Uterus (tissue), 4 donors: ENCODE data around the gene JMJD4. TPM values are rescaled to one million over a fixed set of nuclear protein-coding genes. Genes with fewer than 3 reads are reported as not detected.

Source experiments
- DNase-seq, 2 donors: peaks; one replicate each; pipeline ENCODE4 v3.0.0-alpha.2; 2019 to 2020
- H3K27ac ChIP-seq, 2 donors: fragments of 200-600 bp; sonication (generic); 1 replicate in 1 of 2; 2 replicates in 1 of 2; pipeline ENCODE4 v1.5.1; 2016 to 2018
- H3K27me3 ChIP-seq, 2 donors: fragments of 200-600 bp; sonication (generic); one replicate each; pipeline ENCODE4 v1.5.1; 2018 to 2019; ENCODE audit warnings: control low read depth in 1 of 2
- H3K36me3 ChIP-seq, 2 donors: fragments of 200-600 bp; sonication (generic); one replicate each; pipeline ENCODE4 v1.5.1; 2019; ENCODE audit warnings: control low read depth in 1 of 2
- H3K4me1 ChIP-seq, 2 donors: fragments of 200-600 bp; sonication (generic); one replicate each; pipeline ENCODE4 v1.5.1; 2018 to 2019; ENCODE audit warnings: control low read depth in 1 of 2
- H3K4me3 ChIP-seq, 2 donors: fragments of 200-600 bp; sonication (generic); 1 replicate in 1 of 2; 2 replicates in 1 of 2; pipeline ENCODE4 v1.5.1; 2018 to 2019; ENCODE audit warnings: mild to moderate bottlenecking in 1 of 2
- H3K9me3 ChIP-seq, 2 donors: fragments of 200-600 bp; sonication (generic); one replicate each; pipeline ENCODE4 v1.5.1; 2019; ENCODE audit warnings: control low read depth in 1 of 2
- CTCF ChIP-seq, 4 experiments: fragments of 200-600 bp in 2 of 4; fragments of 450-650 bp in 2 of 4; sonication (generic) in 2 of 4; IDR thresholded peaks; one replicate each; pipeline ENCODE4 v1.5.1; 2016 to 2019; ENCODE audit warnings: antibody characterized with exemption in 4 of 4, mild to moderate bottlenecking in 2 of 4, moderate library complexity in 1 of 4
- POLR2A ChIP-seq, 2 donors: fragments of 450-650 bp; IDR thresholded peaks; one replicate each; pipeline ENCODE4 v1.6.1; 2016; ENCODE audit warnings: antibody characterized with exemption in 2 of 2, mild to moderate bottlenecking in 1 of 2, moderate library complexity in 1 of 2
- intact Hi-C: fragments of 100-400 bp; cut with DNase I; formaldehyde crosslinking; loops from one replicate; pipeline ENCODE4 v1.15.1; 2023; ENCODE audit warnings: low total_unique reads
- total RNA-seq, 4 donors: library from RNA; depleted of rRNA in 3 of 4; stranded (reverse); fragments of >200 nt in 3 of 4; gene quantifications; one replicate each; pipeline versions ENCODE4 v1.1.0 to v1.2.4, GENCODE V29; 2014 to 2023
- donor health status: DM: yes; HTN: yes; CAD: no.

The JMJD4 gene
- total RNA-seq, 4 donors from 2014 or later, result 5.0 to 29.6 (median 15.7) TPM

GRCh38 chr1:227731696-227732585 lies 3.2 kb downstream of the JMJD4 start:
- peaks cover 10 to 19% of the 10 kb centered on the region in 2 donors for H3K4me1 ChIP-seq
- DNase-seq, result no peak
- no peak overlapping the region for H3K27ac ChIP-seq

GRCh38 chr1:227731241-227731677 lies 3.8 kb downstream of the JMJD4 start:
- Histone ChIP-seq H3K4me3 (no peak overlapping the region), H3K36me3 (no peaks in the 10 kb centered on the region), H3K27me3 (no peaks in the 10 kb centered on the region), H3K27ac (peak overlapping the region in 1 of 2 donors; percentile 13), H3K9me3 (no peaks in the 10 kb centered on the region), H3K4me1 (peaks cover 10 to 19% of the 10 kb centered on the region in 2 donors)
- no peak for TF ChIP-seq POLR2A (IDR thresholded peaks at IDR 0.05)
- no peak for TF ChIP-seq CTCF (IDR thresholded peaks at IDR 0.05)
- no peak for DNase-seq
- intact Hi-C loops, result no loop called here

More at GRCh38 chr1:227731696-227732585, 3.2 kb downstream of the JMJD4 start:
- Histone ChIP-seq H3K4me3 (no peak overlapping the region), H3K36me3 (no peaks in the 10 kb centered on the region), H3K27me3 (no peaks in the 10 kb centered on the region), H3K9me3 (no peaks in the 10 kb centered on the region)
- intact Hi-C loops, result no loop called here
- no peak for TF ChIP-seq POLR2A (IDR thresholded peaks at IDR 0.05)
- no peak for TF ChIP-seq CTCF (IDR thresholded peaks at IDR 0.05)

DNA sequence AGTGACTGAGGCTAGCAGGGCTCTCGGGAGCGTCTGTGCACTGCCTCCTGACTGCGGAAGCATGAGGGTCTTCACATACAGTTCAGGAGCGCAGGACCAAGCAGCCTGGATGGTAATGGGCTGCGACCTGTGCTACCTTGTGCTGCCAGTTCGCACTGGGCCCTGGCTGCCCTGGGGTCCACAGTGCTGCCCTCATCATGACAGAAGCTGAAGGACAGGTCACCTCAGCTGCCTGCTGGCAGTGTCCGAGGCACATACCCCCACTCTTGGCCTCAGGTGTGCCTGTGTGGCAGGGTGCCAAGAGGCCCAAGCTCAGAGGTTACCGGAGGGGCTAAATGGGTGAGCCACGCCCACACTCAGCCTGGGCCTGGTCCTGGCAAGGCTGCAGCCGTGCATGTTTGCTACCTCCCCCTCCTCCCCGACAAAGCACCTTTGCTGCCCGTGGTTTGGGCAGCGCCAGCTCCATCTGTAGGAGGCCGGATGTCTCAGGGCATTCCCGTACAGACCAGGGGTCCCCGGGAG lies 4.4 kb downstream of the JMJD4 start:
- Histone ChIP-seq H3K36me3 (no peaks in the 10 kb centered on the region), H3K27me3 (no peaks in the 10 kb centered on the region), H3K27ac (peak overlapping the region; percentile 4 to 13), H3K9me3 (no peaks in the 10 kb centered on the region), H3K4me3 (no peak overlapping the region), H3K4me1 (peaks cover 10 to 19% of the 10 kb centered on the region in 2 donors)
- intact Hi-C loops, result no loop called here
- TF ChIP-seq CTCF (IDR thresholded peaks at IDR 0.05) (no peak), POLR2A (IDR thresholded peaks at IDR 0.05) (no peak)
- DNase-seq, result no peak

DNA sequence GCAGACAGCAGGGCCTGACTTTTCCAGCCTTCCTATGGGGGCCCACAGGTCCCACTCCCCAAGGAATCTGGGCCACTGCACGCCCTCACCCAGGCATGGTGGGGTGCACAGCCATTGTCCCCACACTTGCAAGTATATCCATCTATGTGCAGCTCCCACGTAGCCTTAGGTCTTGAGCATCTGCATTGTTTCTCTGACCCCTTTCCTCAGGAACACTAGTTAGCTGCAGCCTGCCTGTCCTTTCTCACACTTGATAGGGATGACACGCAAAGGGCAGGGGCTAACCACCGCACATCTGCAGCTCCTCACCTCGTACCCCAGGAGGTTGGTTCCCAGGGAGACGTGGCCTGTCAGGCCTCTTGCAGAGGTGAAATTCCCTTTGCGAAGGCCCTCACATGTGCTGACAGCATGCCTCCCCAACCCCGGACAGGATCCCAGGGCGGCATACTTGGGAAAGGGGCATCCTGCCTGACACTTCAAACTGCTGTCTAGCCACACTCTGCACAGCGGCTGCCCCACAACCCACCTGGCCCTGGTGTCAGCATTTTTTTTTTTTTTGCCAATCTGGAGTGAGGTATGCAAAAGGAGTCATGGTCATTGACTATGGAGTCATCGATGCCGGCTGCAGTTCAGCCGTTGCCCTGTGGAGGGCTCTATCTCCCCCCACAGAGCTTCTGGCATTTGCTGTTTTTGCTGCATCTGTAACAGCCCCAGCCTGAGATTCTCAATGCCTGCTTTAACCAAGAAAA lies 5.0 kb downstream of the JMJD4 start:
- intact Hi-C loops, result no loop called here
- TF ChIP-seq POLR2A (IDR thresholded peaks at IDR 0.05) (no peak), CTCF (IDR thresholded peaks at IDR 0.05) (peak; percentile 54 to 80 (median 66))
- no peaks in the 10 kb centered on the region for H3K36me3 ChIP-seq
- no peaks in the 10 kb centered on the region for H3K27me3 ChIP-seq
- H3K4me3 ChIP-seq, result no peak overlapping the region
- DNase-seq, result peak in 1 of 2 donors; percentile 62
- peaks cover 10 to 19% of the 10 kb centered on the region in 2 donors for H3K4me1 ChIP-seq
- no peaks in the 10 kb centered on the region for H3K9me3 ChIP-seq
- peak overlapping the region; percentile 66 to 84 for H3K27ac ChIP-seq
